Stimulated activated CD4-positive, alpha-beta T cell treated with anti-CD3 and anti-CD28 coated beads, Interleukin-1b, Interleukin-23, amount 100 ng/mL, for 48 hours (primary cell): ENCODE results near the gene CA9.

Source experiments
- DNase-seq: peaks from one replicate; pipeline ENCODE4 v3.0.0-alpha.2; 2020

The CA9 gene

GRCh38 chr9:35691757-35692301 is 18.1 kb downstream of the CA9 start:
- DNase-seq = no peak

GRCh38 chr9:35695943-35696401 is 22.2 kb downstream of the CA9 start:
- DNase-seq = no peak

DNA sequence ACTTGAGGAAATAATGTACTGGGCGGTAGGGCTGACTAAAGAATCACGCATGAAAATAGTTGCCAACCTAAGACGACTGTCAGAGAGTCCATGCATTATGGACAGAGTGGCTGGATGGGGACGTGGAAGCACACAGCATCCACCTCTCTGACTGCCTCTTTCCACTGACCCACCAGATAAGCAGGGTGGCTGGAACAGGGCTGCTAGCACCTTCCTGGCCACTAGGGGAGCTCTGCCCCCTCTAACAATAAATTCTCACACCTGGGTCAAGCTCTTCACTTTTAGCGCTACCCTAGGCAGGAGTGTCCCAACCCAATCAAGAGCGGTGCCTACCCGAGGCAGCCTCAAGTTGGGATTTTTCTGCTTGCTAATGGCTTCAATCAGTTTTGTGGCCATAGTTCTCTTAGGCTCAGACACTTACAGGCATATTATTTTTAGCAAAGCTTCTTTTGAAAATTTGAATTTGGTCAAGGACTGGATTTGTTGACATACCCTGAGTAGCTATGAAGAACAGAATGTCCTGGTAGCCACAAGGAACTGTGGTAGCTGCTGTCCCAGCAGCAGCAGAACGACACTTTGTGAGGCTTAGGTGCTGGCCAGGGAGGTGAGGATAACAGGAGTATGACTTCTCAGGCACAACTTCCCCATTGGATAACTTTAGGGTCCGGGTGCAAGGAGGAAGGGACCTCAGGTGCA is 22.9 kb downstream of the CA9 start:
- DNase-seq = peak; percentile 40

DNA sequence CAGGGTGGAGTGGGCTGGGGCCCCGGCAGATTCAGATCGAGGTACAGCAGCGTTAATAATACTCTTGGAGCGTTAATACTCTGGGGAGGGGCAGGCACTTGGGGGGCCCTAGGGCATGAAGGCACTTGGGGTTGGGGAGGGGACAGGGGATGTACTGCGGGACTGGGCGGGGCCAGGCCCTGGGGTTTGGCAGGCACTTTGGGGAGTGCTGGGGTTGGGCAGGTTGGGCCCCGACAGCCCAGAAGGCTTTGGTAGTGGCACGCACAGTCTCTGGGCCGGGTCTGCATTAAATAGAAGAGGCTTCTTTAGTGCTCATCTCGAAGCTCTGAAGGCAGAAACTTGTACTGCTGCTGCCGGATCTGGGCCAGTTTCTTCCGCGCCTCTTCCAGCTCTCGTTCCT is 23.8 kb downstream of the CA9 start:
- no peak for DNase-seq

DNA sequence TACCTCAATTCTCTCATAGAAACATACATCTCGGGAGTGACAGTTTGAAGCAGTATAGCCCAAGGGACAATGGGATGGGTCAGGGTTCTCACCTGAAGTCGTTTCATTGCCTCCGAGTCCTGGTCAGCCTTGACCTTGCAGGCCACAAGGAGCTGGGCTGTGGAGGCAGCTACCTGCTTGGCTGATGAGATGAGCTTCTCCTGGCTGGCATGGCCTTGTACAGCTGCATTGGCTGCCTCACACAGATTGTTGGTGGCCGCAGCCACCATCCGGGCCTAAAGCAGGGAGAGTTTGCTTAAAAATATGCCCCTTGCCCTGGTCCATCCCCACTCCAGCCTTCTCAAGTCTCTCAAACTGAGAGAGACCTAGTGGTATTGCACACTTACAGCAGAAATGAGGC is 24.5 kb downstream of the CA9 start:
- DNase-seq = no peak

DNA sequence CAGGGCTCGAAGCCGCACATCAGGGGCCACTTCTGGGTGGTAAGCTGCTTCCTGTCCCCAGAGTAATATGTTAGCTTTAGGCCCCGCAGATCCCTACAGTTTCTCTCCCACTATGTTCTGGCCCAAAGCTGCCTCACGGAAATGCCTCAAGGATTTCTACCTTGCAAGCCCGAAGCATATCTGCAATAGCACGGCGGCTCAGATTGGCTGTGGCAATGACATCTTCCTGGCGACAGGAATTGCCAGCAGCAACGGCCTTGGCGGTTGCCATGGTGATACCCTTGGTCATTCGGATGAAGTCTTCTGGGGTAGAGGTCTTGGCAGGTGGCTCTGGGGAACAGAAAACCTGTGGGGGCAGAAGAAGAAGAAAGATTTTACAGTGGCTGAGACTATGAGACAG is 26.3 kb downstream of the CA9 start:
- DNase-seq = no peak

DNA sequence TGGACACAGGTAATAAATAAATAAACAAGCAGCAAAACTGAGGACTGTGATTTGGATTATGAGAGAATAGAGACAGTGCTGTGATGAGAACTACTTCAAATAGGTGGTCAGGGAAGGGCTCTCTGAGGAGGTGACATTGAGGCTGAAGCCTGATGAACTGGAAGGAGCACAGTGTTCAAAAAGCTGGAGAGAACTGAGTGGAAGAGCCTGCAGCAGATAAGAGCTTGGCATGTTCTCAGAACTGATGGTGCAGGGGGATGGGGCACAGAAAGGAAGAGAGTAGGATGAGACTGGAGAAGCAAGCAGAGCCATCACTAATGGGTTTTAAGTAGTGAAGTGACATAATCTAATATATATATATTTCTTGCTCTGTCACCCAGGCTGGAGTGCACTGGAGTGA is 27.2 kb downstream of the CA9 start:
- DNase-seq = no peak

DNA sequence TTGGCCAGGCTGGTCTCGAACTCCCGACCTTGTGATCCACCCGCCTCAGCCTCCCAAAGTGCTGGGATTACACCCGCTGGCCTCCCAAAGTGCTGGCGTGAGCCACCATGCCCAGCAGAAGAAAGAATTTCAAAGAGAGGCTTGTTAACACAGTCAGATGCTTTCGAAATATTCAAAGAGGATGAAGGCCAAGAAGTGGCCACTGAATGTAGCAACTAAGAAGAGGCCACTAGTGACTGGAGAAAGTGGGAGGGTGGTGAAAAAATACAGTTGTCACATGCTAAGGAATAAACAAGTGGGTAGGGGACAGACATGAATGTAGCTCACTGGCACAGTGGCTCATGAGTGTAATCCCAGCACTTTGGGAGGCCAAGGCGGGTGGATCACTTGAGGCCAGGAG is 29.0 kb downstream of the CA9 start:
- DNase-seq = no peak

GRCh38 chr9:35703906-35704672 is 30.4 kb downstream of the CA9 start:
- no peak for DNase-seq

GRCh38 chr9:35705372-35705771 is 31.6 kb downstream of the CA9 start:
- no peak for DNase-seq

- DNase-seq = no peak
These were observed 32.2 kb downstream of the CA9 start for GRCh38 chr9:35705836-35706430.

DNA sequence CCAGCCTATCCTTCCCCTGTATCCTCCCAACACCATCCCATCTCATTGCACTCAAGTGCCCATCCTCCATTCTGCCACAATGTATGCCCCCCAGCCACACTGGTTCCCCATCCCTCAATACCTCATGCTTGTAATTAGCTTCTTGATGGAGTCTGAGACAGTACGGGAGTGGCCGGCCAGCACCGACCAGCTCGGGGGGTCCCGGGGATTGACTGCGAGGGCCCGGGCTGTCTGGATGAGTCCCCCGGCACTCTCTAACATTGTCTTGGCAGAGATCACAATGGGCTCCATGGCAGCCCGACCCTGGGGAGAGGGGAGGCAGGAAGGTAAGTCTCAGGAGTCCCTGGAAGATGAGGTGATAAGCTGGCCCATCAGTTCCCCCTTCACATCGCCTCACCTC is 33.2 kb downstream of the CA9 start:
- DNase-seq = no peak

DNA sequence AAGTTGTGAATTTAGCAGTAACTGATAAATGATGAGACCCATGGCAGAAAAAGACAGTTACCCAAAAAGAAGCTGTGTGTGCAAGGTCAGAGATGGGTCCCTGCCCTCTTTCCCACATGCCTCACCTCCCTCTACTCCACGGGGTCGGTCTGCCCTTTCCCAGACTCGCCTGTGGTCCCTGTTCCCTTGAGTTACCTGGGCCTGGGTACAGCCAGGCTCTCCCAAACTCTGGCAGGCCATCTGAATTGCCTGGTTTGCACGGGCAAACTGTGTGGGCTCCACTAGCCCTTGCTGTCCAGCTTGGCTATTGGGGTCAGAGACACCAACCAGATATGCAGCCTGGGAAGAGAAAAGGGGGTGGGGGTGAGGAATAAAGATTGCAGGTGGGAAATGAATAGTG is 34.4 kb downstream of the CA9 start:
- no peak for DNase-seq

GRCh38 chr9:35710818-35711500 is 37.2 kb downstream of the CA9 start:
- no peak for DNase-seq

DNA sequence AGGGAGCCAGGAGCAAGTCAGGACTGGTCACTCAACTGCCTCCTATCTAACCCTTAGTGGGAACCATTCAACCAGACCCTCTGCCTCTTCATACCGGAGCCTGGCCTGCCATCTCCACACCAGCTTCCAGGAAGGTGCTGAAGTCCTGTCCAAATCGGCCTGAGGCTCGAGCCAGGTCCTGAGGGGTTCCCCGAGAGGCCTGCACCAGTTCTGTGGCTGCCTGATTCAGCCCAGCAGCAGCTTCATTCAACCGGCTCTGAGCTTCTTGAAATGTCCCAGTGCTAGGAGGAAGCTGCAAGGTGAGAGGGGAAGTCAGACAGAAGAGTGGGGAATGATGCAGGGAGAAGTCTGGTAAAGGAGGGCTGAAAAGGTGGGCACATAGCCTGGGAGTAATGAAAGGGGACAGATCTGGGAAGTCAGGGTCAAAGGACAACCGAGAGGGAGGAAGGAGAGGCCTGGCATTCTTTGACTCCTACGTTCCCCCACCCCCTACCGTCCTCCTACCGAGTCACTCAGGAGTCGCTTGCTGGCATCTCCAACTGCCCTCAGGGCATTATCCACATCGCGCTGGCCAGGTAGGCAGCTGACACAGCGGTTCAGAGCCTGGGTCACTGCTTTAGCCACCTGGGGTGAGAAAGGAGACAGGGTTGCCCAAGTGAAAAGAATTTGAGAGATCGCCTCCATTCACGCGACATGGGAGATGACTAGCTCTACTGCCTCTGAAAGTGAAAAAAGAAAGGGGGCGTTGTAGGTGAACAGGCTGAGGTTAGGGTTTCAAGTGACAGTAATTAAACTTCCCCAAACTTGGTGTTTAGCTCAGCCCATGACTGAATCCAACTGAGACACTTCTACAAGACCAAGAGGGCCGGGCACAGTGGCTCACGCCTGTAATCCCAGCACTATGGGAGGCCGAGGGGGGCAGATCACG is 38.0 kb downstream of the CA9 start:
- no peak for DNase-seq

DNA sequence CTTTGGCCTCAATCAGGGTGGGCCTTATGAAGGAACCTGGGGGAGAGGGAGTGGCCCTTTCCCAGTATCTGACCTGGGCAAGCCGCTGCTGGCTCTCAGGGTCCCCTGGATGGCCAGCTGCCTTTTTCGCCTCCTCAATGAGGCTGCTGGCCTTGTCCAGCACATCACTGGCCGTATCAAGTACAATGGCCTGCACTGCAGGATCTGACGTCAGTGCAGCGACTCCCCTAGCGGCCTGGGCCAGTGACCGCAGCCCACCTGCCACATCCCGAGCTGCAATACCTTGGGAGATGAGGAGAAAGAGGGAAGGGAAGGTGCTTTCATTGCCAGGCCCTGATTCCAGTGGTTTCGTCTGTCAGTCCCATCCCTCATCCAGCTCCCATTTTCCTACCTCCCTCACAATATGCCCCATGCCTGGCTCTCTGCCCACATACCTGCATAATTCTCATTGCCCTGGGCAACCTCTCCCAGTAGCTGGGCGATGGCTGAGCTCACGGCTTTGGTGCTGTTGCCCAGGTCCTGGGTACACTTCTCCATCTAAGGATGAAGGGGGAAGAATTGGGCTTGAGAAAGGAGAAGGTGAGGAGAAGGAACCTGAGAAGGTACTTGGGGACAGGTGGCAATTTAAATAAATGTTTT is 39.2 kb downstream of the CA9 start:
- no peak for DNase-seq

DNA sequence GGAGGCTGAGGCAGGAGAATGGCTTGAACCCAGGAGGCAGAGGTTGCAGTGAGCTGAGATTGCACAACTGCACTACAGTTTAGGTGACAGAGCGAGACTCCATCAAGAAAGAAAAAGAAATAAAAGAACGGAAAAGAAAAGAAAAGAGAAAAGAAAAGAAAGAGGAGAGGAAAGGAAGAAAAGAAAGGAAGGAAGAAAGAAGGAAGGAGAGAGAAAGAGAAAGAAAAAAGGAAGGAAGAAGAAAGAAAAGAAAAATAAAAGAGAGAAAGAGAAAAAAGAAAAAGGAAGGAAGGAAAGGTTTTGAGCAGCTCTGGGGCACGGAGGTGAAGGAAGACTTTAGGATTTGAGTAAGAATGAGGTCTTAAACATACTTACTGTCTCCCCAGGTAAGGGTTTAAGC is 39.9 kb downstream of the CA9 start:
- DNase-seq = no peak

- DNase-seq = no peak
These were observed 40.4 kb downstream of the CA9 start for GRCh38 chr9:35714123-35714522.

DNA sequence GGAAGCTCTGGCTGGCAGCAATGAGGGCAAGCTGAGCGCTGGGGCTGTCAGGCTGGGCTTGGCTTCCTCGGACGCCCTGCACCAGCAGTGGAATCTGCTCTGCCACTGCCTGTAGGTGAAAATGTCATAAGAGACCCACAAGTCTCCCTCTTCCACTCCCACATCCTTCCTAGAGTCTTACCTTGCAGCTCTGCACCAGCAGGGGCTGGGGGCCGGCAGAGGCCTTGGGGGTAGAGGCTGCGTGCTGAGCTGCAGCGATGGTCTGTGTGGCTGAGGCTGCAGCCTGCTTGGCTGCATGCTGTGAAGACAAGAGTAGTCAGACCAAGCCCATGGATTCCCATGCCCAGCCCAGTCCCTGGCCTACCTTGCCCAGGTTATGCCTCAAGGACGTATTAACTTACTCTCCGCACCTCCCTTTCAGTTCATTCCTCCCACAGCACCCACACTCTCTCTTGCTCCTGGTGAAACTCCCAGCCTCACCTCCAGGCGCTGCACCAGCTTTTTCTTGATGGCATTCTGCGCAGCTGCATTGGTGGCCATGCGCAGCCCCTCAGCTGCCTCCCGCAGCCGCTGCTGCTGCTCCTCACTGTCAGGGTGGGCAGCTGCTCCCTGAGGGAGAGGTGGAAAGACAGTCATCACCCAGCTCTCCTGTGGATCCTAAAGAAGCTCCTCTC is 41.0 kb downstream of the CA9 start:
- DNase-seq = no peak

- DNase-seq = no peak
These were observed 42.5 kb downstream of the CA9 start for GRCh38 chr9:35716230-35716629.
